Lung microvascular endothelial cell (primary cell): Measurements from ENCODE around the gene CADM1. TPM values are rescaled to one million over a fixed set of nuclear protein-coding genes. Genes with fewer than 3 reads are reported as not detected.

ENCODE experiments used
- DNase-seq, 2 donors: peaks; one replicate each; pipeline versions ENCODE4 v3.0.0 to v3.0.0-alpha.2; 2010; ENCODE audit warnings: low read depth in 2 of 2
- total RNA-seq: library from RNA; depleted of rRNA; stranded (reverse); fragments of >200 nt; gene quantifications from 2 replicates; pipeline ENCODE4 v1.2.1, GENCODE V29; 2014

CADM1 gene
- total RNA-seq, 1 donor from 2014 or later = 0.40 TPM

GRCh38 chr11:115155320-115155719, 348.9 kb downstream of the CADM1 start:
- no peak for DNase-seq

- no peak for DNase-seq
Measured at GRCh38 chr11:115154355-115154736, 349.9 kb downstream of the CADM1 start.

DNA sequence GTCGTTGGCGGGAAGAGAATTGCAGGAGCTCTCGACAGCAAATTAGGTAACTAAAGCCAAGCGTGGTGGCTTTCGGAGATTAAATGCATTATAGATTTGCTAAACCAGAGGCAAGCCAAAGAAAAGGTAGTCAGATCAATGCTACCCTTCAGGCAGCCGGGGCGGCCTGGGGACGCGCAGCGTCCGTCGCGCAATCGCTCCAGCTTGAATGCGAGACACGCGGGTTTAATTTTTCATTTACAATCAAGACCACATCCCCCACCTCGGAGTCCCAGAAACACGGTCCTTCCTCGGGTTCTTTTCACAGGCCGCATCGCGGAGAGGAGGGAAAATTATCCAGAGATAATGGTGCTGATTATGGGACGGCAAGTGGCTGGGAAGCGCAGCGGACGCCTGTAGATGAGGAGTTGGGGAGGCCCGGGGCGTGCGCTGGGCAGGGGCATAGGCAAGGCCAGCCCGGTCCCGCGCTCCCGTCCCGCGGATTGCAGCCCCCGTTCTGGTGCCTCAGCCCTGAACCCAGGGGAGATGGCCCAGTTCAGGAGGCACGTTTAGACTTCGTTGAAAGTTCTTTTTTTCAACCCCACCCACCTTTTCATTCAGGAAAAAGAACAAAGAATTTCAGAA, 350.4 kb downstream of the CADM1 start:
- DNase-seq = no peak

GRCh38 chr11:115153135-115153534, 351.1 kb downstream of the CADM1 start:
- DNase-seq = no peak

DNA sequence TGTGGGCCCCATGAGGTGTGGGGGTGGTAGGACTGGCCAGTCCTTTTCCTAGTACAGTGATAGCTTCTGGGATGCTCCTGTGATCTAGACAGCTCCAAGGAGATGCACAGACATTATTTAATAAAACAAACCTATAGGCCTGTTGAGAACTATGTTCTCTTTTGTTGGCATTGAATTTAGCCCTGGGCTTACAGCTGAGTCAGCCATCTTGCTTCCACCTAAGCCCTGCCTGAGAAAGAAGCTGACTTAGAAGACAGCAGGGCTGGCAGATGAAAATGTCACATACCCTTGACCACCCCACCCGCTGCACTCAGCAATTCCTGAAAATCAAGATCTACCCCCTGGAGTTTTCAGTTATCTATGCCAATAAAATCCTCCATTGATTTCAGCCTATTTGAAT, 353.2 kb downstream of the CADM1 start:
- DNase-seq = no peak

- DNase-seq = no peak
Measured at GRCh38 chr11:115148691-115149090, 355.5 kb downstream of the CADM1 start.

- DNase-seq = no peak
Measured at GRCh38 chr11:115148101-115148500, 356.1 kb downstream of the CADM1 start.

DNA sequence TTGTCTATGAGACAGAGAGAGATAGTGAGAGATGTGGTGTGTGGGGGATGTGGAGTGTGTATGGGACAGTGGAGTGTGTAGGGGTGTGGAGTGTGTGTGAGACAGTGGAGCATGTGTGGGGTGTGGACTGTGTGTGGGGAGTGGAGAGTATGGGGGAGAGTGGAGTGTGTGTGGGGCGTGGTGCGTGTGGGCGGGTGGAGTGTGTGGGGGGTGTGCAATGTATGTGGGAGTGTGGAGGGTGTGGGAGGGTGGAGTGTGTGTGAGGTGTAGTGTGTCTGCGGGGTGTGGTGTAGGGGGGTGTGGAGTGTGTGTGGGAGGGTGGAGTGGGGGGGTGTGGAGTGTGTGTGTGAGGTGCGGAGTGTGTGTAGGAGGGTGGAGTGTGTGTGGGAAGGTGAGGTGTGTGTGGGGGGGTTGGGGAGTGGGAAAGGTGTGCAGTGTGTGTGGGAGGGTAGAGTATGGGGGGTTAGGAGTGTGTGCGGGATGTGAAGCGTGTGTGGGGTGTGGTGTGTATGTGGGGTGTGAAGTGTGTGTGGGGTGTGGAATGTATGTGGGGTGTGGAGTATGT, 356.9 kb downstream of the CADM1 start:
- DNase-seq = no peak

- no peak for DNase-seq
Measured at GRCh38 chr11:115146425-115146824, 357.8 kb downstream of the CADM1 start.

DNA sequence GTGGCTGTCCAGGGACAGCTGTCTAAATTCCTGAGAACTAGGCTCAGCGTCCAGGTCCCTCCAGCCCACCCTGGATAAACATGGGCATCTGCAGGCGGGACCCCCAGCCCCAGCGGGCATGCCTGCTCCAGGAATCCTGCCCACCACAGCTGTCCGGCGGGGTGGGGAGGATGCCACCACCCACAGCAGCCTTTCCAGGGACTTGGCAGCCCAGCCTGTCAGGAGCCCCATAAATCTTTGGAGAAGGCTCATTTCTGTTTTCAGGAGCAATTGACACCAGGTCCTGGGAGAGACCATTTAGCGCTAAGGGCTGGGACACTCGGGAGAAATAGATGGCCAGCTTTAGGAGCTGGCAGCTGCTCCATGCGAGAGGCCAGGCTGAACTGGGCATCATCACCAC, 358.9 kb downstream of the CADM1 start:
- no peak for DNase-seq

GRCh38 chr11:115144914-115145313, 359.3 kb downstream of the CADM1 start:
- no peak for DNase-seq

GRCh38 chr11:115144014-115144413, 360.2 kb downstream of the CADM1 start:
- DNase-seq = no peak

DNA sequence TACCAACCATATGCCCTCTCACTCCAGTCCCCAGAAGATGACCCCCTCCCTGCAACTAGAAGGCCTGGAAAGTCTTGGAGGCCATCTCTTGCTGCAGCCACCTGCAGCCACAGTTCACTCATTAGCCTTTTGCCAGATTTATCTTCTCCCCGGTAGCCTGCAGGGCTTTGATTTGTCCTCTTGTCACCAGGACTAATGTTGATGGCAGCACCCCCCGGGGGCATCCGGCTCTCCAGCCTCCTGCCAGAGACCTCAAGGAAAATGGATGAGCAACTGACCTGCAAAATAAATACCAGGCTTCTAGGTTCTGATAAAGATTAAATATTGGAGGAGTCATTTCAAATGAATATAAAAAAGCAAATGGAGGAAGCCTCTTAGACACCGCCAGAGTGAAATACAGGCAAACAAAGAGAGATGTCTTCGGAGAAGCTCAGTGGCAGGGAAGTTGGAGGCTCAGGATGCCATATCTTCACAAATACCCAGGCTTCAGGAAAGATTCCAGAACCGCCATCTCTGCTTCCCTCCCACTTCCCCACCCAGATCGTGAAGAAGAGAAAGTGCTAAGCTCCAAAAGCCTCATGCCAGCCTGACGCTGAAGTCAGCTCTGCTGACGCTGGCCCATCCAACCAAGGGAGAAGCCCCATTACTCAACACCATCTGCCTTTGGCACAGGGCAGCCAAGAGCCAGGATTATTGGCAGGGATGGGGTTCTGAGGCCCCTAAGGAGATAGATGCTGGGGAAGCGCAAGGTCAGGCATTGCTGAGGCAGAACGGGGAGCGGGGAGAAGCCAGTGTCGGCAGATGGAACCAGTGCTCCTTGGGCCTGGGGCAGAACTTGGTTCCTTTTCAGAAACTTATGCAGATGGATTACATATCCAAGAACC, 362.7 kb downstream of the CADM1 start:
- DNase-seq = no peak

DNA sequence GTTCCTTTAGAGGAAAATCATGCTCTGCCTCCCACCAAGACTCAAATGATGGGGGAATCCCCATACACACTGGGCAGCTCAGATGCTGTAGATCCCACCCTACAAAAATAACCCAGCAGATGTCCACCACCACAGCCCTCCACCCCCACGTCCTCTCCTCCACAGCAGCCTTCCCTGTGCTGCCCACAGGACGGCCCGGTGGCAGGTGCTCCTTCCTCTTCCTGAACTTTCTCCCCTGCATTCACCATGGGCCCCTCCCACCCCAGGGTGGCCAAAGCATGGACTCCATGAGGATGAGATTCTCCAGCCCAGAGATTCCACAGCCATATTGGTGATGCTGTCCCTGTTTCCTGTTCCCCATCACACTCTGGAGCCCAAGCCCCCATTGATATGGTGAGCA, 368.3 kb downstream of the CADM1 start:
- DNase-seq = no peak

DNA sequence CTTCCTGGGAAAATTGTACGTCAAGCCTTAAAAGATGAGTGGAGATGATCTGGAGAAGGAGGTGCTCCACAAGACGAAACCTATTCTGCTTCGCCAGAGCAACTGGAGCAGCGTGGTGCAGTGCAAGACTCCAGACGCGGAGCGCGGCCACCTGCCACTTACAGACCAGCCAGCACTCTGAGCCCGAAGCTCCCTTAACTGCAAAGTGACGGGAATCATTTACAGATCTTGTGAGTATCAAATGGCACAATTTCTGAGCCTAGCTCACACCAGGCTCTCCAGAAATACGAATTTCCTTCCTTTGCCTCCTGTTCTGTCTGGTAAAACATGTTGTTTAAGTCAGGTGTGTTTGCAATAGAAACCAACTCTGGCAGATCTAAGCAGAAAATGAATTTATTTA, 369.3 kb downstream of the CADM1 start:
- no peak for DNase-seq

GRCh38 chr11:115133475-115134209, 370.6 kb downstream of the CADM1 start:
- DNase-seq = no peak

- no peak for DNase-seq
Measured at GRCh38 chr11:115132436-115133228, 371.6 kb downstream of the CADM1 start.

DNA sequence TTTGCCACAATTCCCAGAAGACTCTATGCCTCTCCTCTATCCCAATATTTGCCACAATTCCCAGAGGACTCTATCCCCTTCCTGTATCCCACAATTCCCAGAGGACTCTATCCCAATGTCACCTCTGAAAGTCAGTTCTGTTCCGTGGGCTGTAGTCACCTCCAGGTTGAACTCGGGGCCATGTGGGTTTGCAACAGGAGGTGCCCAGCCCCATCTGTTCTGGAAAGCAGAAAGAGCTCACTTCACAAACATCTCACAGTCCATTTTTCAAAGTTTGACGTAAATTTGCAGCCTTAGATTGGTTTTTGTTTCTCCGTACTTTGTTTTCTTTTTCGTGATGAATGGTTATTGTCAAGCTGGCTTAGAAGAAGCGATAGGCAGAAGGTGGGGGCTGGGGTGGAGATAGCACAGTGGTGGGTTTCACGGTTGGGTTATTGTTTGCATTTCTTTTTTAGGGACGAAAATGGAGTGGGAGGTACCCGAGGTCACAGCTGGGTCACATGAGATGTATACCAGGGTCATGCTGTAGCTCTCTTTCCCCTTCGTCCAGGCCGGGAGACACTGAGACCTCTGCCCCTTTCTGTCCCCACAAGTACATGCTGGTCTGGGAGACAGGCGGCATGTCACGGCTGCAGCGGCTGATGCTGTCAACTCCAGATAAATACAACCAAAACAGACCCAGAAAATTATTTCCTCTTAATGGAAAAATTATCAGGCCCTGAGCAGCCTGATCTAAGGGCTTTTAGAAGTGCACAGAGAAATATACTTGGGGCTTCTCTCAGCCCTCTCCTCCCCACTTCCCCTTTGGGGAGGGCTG, 374.5 kb downstream of the CADM1 start:
- no peak for DNase-seq

- DNase-seq = no peak
Measured at GRCh38 chr11:115128226-115128625, 376.0 kb downstream of the CADM1 start.

GRCh38 chr11:115127790-115128189, 376.4 kb downstream of the CADM1 start:
- no peak for DNase-seq
